HFF-Myc (cell line): ENCODE data around the gene SRC.

Source experiments
- DNase-seq: peaks from one replicate; pipeline ENCODE4 v3.0.0-alpha.2; 2011; ENCODE audit warnings: low read depth; ENCODE audit errors: extremely low read depth
- H3K4me3 ChIP-seq: replicated peaks from 2 replicates; pipeline ENCODE4 v1.5.1; 2011; ENCODE audit warnings: low read depth, mild to moderate bottlenecking, control low read depth, low read length
- CTCF ChIP-seq: IDR thresholded peaks from 2 replicates; pipeline ENCODE4 v1.5.1; 2012; ENCODE audit warnings: mild to moderate bottlenecking, low read depth, low read length, control low read depth; ENCODE audit errors: missing control alignments

SRC gene

GRCh38 chr20:37315021-37315451 is 30.9 kb upstream of the SRC start:
- no peak overlapping the region for H3K4me3 ChIP-seq
- no peak for TF ChIP-seq CTCF
- DNase-seq = no peak

- H3K4me3 ChIP-seq = no peak overlapping the region
- DNase-seq = no peak
- no peak for TF ChIP-seq CTCF
These were observed 30.4 kb upstream of the SRC start for GRCh38 chr20:37315452-37316110.

GRCh38 chr20:37316116-37316774 is 29.7 kb upstream of the SRC start:
- no peak overlapping the region for H3K4me3 ChIP-seq
- no peak for TF ChIP-seq CTCF
- DNase-seq = no peak

GRCh38 chr20:37316775-37317170 is 29.2 kb upstream of the SRC start:
- no peak overlapping the region for H3K4me3 ChIP-seq
- no peak for TF ChIP-seq CTCF
- no peak for DNase-seq

- no peak overlapping the region for H3K4me3 ChIP-seq
- DNase-seq = no peak
- no peak for TF ChIP-seq CTCF
These were observed 28.6 kb upstream of the SRC start for GRCh38 chr20:37317316-37317715.

- no peak overlapping the region for H3K4me3 ChIP-seq
- no peak for DNase-seq
- no peak for TF ChIP-seq CTCF
These were observed 27.8 kb upstream of the SRC start for GRCh38 chr20:37317994-37318640.
